Panc1 (cell line): ENCODE data around the gene SIRT5.

Source experiments
- CTCF ChIP-seq: fragments of 450-650 bp; IDR thresholded peaks from 2 replicates; pipeline ENCODE4 v1.5.1; 2017; ENCODE audit warnings: mild to moderate bottlenecking
- REST ChIP-seq, 2 experiments: IDR thresholded peaks; 2 replicates each; pipeline ENCODE4 v1.6.1; 2011 to 2012; ENCODE audit warnings: low read depth in 2 of 2, control low read depth in 1 of 2, low read length in 1 of 2, mild to moderate bottlenecking in 1 of 2, moderate library complexity in 1 of 2; ENCODE audit not compliant: insufficient read depth in 1 of 2

GRCh38 chr6:13663986-13664385, 89.6 kb downstream of the SIRT5 start:
- TF ChIP-seq CTCF (no peak), REST (IDR thresholded peaks at IDR 0.05; ENCODE audit: insufficient read depth in 1 of 2, low read depth in 2 of 2, low read length in 1 of 2) (no peak)
